Measurements from ENCODE around the gene MYBL2. TPM values are rescaled to one million over a fixed set of nuclear protein-coding genes. Genes with fewer than 3 reads are reported as not detected.

MYBL2 gene
- total RNA-seq, 4 donors from 2014 or later, result 0.20 TPM; not detected in 3

DNA sequence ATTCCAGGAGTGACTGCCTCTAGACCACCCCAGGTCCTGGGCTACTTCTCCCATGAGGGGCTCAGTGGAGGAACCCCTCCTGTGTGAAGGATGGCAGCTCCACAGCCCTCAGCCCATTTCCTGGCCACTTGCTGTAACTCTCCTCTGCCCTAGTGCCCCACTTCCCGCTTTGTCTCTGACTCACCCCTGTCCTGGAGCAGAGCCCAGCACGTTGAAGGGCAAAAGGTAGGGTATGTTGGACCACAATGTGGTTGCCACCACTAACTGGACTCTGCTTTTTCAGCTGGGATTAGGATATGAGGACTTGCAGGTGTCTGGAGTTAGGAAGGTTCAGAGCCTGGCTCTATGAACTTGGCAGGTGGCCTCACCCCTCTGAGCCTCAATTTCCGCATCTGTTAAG, 2.4 kb downstream of the MYBL2 start:
- Histone ChIP-seq H3K36me3 (no peaks in the 10 kb centered on the region), H3K9me3 (no peaks in the 10 kb centered on the region), H3K27ac (no peak overlapping the region), H3K4me3 (no peak overlapping the region), H3K4me1 (peaks cover 2 to 16% (median 6%) of the 10 kb centered on the region in 3 donors), H3K27me3 (peaks cover 94% of the 10 kb centered on the region)
- TF ChIP-seq POLR2A (IDR thresholded peaks at IDR 0.05) (no peak), EP300 (IDR thresholded peaks at IDR 0.05) (no peak), POLR2AphosphoS5 (IDR thresholded peaks at IDR 0.05) (no peak)
- TF ChIP-seq, protein P1, sequence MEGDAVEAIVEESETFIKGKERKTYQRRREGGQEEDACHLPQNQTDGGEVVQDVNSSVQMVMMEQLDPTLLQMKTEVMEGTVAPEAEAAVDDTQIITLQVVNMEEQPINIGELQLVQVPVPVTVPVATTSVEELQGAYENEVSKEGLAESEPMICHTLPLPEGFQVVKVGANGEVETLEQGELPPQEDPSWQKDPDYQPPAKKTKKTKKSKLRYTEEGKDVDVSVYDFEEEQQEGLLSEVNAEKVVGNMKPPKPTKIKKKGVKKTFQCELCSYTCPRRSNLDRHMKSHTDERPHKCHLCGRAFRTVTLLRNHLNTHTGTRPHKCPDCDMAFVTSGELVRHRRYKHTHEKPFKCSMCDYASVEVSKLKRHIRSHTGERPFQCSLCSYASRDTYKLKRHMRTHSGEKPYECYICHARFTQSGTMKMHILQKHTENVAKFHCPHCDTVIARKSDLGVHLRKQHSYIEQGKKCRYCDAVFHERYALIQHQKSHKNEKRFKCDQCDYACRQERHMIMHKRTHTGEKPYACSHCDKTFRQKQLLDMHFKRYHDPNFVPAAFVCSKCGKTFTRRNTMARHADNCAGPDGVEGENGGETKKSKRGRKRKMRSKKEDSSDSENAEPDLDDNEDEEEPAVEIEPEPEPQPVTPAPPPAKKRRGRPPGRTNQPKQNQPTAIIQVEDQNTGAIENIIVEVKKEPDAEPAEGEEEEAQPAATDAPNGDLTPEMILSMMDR (IDR thresholded peaks at IDR 0.05), result no peak
- ATAC-seq, result no peak
- WGBS, 2 donors (ENCODE audit: low coverage in 1 of 2), result 100% methylated on average over 1 of the region's 3 CpGs; no CpG with 5 or more reads in 1 of the 2 donors

DNA sequence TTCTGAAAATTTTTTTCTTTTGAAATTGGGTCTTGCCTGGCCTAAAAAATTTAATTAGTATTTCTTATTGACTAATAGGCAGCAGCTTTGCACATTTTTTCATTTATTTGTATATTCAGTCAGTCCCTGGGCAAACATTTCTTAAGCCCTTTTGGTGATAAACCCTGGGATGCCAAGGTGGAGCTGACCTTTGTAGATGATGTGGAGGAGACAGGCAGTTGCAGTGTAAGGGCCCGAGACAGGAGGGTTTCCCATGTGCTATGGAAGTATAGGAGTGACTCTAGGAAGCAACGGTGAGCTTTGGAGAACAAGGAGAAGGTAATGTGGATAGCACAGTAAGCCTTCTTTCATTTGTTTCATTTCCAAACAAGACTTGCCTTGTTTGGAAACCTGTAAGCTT, 3.5 kb downstream of the MYBL2 start:
- peaks cover 87% of the 10 kb centered on the region for H3K27me3 ChIP-seq
- H3K9me3 ChIP-seq, result no peaks in the 10 kb centered on the region
- H3K36me3 ChIP-seq, result no peaks in the 10 kb centered on the region
- H3K4me3 ChIP-seq, result no peak overlapping the region
- H3K27ac ChIP-seq, result no peak overlapping the region
- TF ChIP-seq POLR2A (IDR thresholded peaks at IDR 0.05) (no peak), EP300 (IDR thresholded peaks at IDR 0.05) (no peak), POLR2AphosphoS5 (IDR thresholded peaks at IDR 0.05) (no peak)
- TF ChIP-seq, protein P1 (IDR thresholded peaks at IDR 0.05), result no peak
- WGBS, 2 donors (ENCODE audit: low coverage in 1 of 2), result 75 to 80% methylated on average over 1 to 2 of the region's 2 CpGs
- H3K4me1 ChIP-seq, result peaks cover 2 to 16% (median 6%) of the 10 kb centered on the region in 3 donors
- no peak for ATAC-seq

DNA sequence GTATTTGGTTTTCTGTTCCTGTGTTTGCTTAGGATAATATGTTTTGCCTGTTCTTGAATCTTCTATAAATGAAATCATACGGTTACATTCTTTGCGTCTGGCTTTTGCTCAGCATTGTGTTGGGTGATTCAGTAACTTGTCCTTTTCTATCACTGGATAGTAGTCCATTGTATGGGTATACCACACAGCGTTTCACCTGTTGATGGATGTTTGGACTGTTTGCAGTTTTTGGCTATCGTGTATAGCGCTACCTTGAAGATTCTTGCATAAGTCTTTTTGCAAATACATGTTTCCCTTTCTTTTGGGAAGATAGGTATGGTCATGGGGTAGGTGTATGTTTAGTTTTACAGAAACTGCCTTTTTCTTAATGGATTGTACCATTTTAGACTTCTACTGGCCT, 9.5 kb downstream of the MYBL2 start:
- ATAC-seq, result no peak
- Histone ChIP-seq H3K36me3 (no peaks in the 10 kb centered on the region), H3K9me3 (no peaks in the 10 kb centered on the region), H3K4me1 (no peaks in the 10 kb centered on the region), H3K4me3 (no peak overlapping the region), H3K27me3 (peaks cover 30% of the 10 kb centered on the region), H3K27ac (no peak overlapping the region)
- no peak for TF ChIP-seq EP300 (IDR thresholded peaks at IDR 0.05)
- TF ChIP-seq POLR2AphosphoS5 (IDR thresholded peaks at IDR 0.05), result no peak
- TF ChIP-seq, protein P1 (IDR thresholded peaks at IDR 0.05), result no peak
- no peak for TF ChIP-seq POLR2A (IDR thresholded peaks at IDR 0.05)
- WGBS, 2 donors (ENCODE audit: low coverage in 1 of 2), result 94 to 100% methylated on average over 2 to 5 of the region's 5 CpGs

DNA sequence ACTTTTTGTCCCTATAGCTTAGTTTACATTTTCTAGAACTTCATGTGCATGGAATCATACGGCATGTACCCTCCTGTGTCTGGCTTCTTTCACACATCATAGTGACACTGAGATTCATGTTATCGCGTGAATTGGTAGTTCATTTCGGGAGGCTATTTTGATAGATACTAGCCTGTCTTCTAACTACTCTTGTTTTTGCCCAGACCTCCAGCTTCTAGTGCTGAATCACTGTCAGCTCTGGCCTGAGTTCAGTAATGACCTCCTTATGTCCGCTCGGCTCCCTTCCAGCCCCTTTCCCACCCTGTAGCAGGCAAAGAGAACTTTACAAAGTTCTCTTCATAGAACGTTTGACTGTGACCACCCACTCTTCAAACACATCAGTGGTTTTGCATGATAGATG, 14.1 kb downstream of the MYBL2 start:
- H3K27ac ChIP-seq, result no peak overlapping the region

DNA sequence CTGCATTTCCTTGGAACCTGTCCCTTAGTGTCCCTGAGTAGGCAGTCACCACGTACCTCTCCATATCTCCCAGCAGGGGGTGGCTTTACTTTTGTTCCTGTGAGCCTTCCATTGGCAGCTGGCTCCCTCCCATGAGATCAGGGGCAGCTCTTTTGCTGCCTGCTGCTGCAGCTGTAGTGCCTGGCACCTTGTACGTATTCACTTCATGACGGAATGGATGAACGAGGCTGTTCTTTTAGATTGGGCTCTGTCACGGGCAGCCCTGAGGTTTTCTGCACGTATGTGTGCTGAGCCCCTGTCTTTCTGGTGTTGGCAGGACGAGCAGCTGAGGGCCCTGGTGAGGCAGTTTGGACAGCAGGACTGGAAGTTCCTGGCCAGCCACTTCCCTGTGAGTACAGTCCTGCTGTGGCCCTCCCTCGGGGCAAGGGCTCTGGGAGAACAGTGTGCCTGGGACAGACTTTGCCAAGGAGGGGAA, 14.6 kb downstream of the MYBL2 start:
- Histone ChIP-seq H3K4me3 (no peak overlapping the region), H3K4me1 (no peaks in the 10 kb centered on the region), H3K27me3 (no peaks in the 10 kb centered on the region), H3K9me3 (no peaks in the 10 kb centered on the region), H3K36me3 (no peaks in the 10 kb centered on the region), H3K27ac (no peak overlapping the region)
- 38 to 86% methylated on average over 1 to 4 of the region's 8 CpGs for WGBS, 2 donors (ENCODE audit: low coverage in 1 of 2)
- TF ChIP-seq POLR2AphosphoS5 (IDR thresholded peaks at IDR 0.05) (no peak), POLR2A (IDR thresholded peaks at IDR 0.05) (no peak), EP300 (IDR thresholded peaks at IDR 0.05) (no peak)
- TF ChIP-seq, protein P1 (IDR thresholded peaks at IDR 0.05), result no peak
- no peak for ATAC-seq

More for the DNA sequence above, 14.1 kb downstream of the MYBL2 start:
- 79 to 84% methylated on average over 7 of the region's 7 CpGs for WGBS, 2 donors (ENCODE audit: low coverage in 1 of 2)
- Histone ChIP-seq H3K4me3 (no peak overlapping the region), H3K27me3 (no peaks in the 10 kb centered on the region), H3K36me3 (no peaks in the 10 kb centered on the region), H3K4me1 (no peaks in the 10 kb centered on the region), H3K9me3 (no peaks in the 10 kb centered on the region)
- TF ChIP-seq POLR2AphosphoS5 (IDR thresholded peaks at IDR 0.05) (no peak), POLR2A (IDR thresholded peaks at IDR 0.05) (no peak), EP300 (IDR thresholded peaks at IDR 0.05) (no peak)
- TF ChIP-seq, protein P1 (IDR thresholded peaks at IDR 0.05), result no peak
- ATAC-seq, result no peak

Data from gastroesophageal sphincter (tissue), 4 donors.